ENCODE measurements around the gene RNU1-2.
A peak's percentile ranks its signal among the peaks of the same experiment; 100 is the strongest.
"Not testable (repeated sequence)": the region's sequence is repeated elsewhere in the genome, so short reads cannot be mapped to it uniquely, and the experiment has no call there.

RNU1-2 gene

GRCh38 chr1:16895598-16896315 lies at the start of gene RNU1-2:
Gene RNU1-2 (plus strand): TSS chr1:16895980.
- DNase-seq (ENCODE audit: extremely low read depth in 1 of 2, low read depth in 1 of 2) = peak; percentile 60 to 80

GRCh38 chr1:16856201-16856600 lies 39.6 kb upstream of the RNU1-2 start:
- DNase-seq (ENCODE audit: extremely low read depth in 1 of 2, low read depth in 1 of 2) = not testable (repeated sequence)

GRCh38 chr1:16859167-16860041 lies 36.4 kb upstream of the RNU1-2 start:
- not testable (repeated sequence) for DNase-seq (ENCODE audit: extremely low read depth in 1 of 2, low read depth in 1 of 2)

- DNase-seq (ENCODE audit: extremely low read depth in 1 of 2, low read depth in 1 of 2) = not testable (repeated sequence)
These were observed 35.7 kb upstream of the RNU1-2 start for GRCh38 chr1:16860048-16860447.

GRCh38 chr1:16861832-16862245 lies 33.9 kb upstream of the RNU1-2 start:
- peak in 1 of 2 donors; percentile 7 for DNase-seq (ENCODE audit: extremely low read depth in 1 of 2, low read depth in 1 of 2)

GRCh38 chr1:16862415-16862814 lies 33.4 kb upstream of the RNU1-2 start:
- not testable (repeated sequence) for DNase-seq (ENCODE audit: extremely low read depth in 1 of 2, low read depth in 1 of 2)

- DNase-seq (ENCODE audit: extremely low read depth in 1 of 2, low read depth in 1 of 2) = not testable (repeated sequence)
These were observed 32.8 kb upstream of the RNU1-2 start for GRCh38 chr1:16863024-16863423.

- not testable (repeated sequence) for DNase-seq (ENCODE audit: extremely low read depth in 1 of 2, low read depth in 1 of 2)
These were observed 28.7 kb upstream of the RNU1-2 start for GRCh38 chr1:16866926-16867707.

GRCh38 chr1:16868787-16869186 lies 27.0 kb upstream of the RNU1-2 start:
- not testable (repeated sequence) for DNase-seq (ENCODE audit: extremely low read depth in 1 of 2, low read depth in 1 of 2)

GRCh38 chr1:16869996-16870395 lies 25.8 kb upstream of the RNU1-2 start:
- not testable (repeated sequence) for DNase-seq (ENCODE audit: extremely low read depth in 1 of 2, low read depth in 1 of 2)

GRCh38 chr1:16871171-16871570 lies 24.6 kb upstream of the RNU1-2 start:
- DNase-seq (ENCODE audit: extremely low read depth in 1 of 2, low read depth in 1 of 2) = not testable (repeated sequence)

- peak; percentile 58 to 60 for DNase-seq (ENCODE audit: extremely low read depth in 1 of 2, low read depth in 1 of 2)
These were observed 23.4 kb upstream of the RNU1-2 start for GRCh38 chr1:16872152-16873075.

- DNase-seq (ENCODE audit: extremely low read depth in 1 of 2, low read depth in 1 of 2) = not testable (repeated sequence)
These were observed 22.5 kb upstream of the RNU1-2 start for GRCh38 chr1:16873076-16873879.

GRCh38 chr1:16874968-16875765 lies 20.6 kb upstream of the RNU1-2 start:
- not testable (repeated sequence) for DNase-seq (ENCODE audit: extremely low read depth in 1 of 2, low read depth in 1 of 2)

GRCh38 chr1:16881742-16882141 lies 14.0 kb upstream of the RNU1-2 start:
- not testable (repeated sequence) for DNase-seq (ENCODE audit: extremely low read depth in 1 of 2, low read depth in 1 of 2)

GRCh38 chr1:16882986-16883385 lies 12.8 kb upstream of the RNU1-2 start:
- no peak for DNase-seq (ENCODE audit: extremely low read depth in 1 of 2, low read depth in 1 of 2)

GRCh38 chr1:16884487-16884886 lies 11.3 kb upstream of the RNU1-2 start:
- DNase-seq (ENCODE audit: extremely low read depth in 1 of 2, low read depth in 1 of 2) = not testable (repeated sequence)
